NCI-H2171 treated with DMSO at 0.1 percent for 48 hours (cell line): ENCODE measurements around the gene CCDC142.

Experiments used
- DNase-seq: peaks from one replicate; lab custom pipeline; 2025; lab: John Stamatoyannopoulos, UW

Gene CCDC142

GRCh38 chr2:74514368-74515270 is 31.8 kb upstream of the CCDC142 start, which contains the start of gene TLX2:
Gene TLX2, plus strand, starts transcription at chr2:74514450. Its CDS starts 357 bp downstream, at chr2:74514807.
- DNase-seq, result peak; percentile 20

GRCh38 chr2:74513605-74514367 is 31.0 kb upstream of the CCDC142 start:
- DNase-seq, result peak; percentile 30

GRCh38 chr2:74512744-74513604 is 30.2 kb upstream of the CCDC142 start:
- DNase-seq, result peak; percentile 42

- no peak for DNase-seq
Measured at GRCh38 chr2:74511104-74511989, 28.5 kb upstream of the CCDC142 start.

- no peak for DNase-seq
Measured at GRCh38 chr2:74510272-74510671, 27.5 kb upstream of the CCDC142 start.

GRCh38 chr2:74507926-74508520 is 25.2 kb upstream of the CCDC142 start:
- DNase-seq, result peak; percentile 89

GRCh38 chr2:74507145-74507925 is 24.5 kb upstream of the CCDC142 start, which contains the start of gene PCGF1:
Gene PCGF1, minus strand, starts transcription at chr2:74507695. Its CDS starts 27 bp downstream, at chr2:74507668.
- peak; percentile 99 for DNase-seq

- no peak for DNase-seq
Measured at GRCh38 chr2:74505448-74506246, 22.8 kb upstream of the CCDC142 start.

GRCh38 chr2:74504591-74504990 is 21.8 kb upstream of the CCDC142 start:
- DNase-seq, result no peak

- DNase-seq, result no peak
Measured at GRCh38 chr2:74503506-74504475, 21.0 kb upstream of the CCDC142 start.

GRCh38 chr2:74502720-74503505 is 20.1 kb upstream of the CCDC142 start:
- no peak for DNase-seq

GRCh38 chr2:74502147-74502719 is 19.4 kb upstream of the CCDC142 start:
- DNase-seq, result no peak

GRCh38 chr2:74501335-74502071 is 18.7 kb upstream of the CCDC142 start:
- no peak for DNase-seq

GRCh38 chr2:74500578-74500946 is 17.8 kb upstream of the CCDC142 start:
- no peak for DNase-seq

- no peak for DNase-seq
Measured at GRCh38 chr2:74499940-74500577, 17.3 kb upstream of the CCDC142 start.
